Measurements from ENCODE around the gene PIK3CB. TPM values are rescaled to one million over a fixed set of nuclear protein-coding genes. Genes with fewer than 3 reads are reported as not detected.

PIK3CB gene
- total RNA-seq, 1 experiment from 2014 or later: 73.9 TPM

- intact Hi-C loops (cut with micrococcal nuclease; ENCODE audit: unreplicated experiment): no loop called here
- ChIA-PET CTCF (no interaction called here), POLR2A (no interaction called here)
- Histone ChIP-seq H3K4me1 (ENCODE audit: control insufficient read depth, insufficient read depth, low read length) (peaks cover 7% of the 10 kb centered on the region), H3K9me3 (ENCODE audit: control insufficient read depth, insufficient read depth, low read depth, low read length) (no peaks in the 10 kb centered on the region), H3K4me3 (ENCODE audit: low read depth in 2 of 2, low read length in 2 of 2) (no peak overlapping the region), H3K27me3 (ENCODE audit: control insufficient read depth, insufficient read depth, low read length) (no peaks in the 10 kb centered on the region), H3K36me3 (ENCODE audit: control insufficient read depth, insufficient read depth, low read length) (no peaks in the 10 kb centered on the region), H3K27ac (ENCODE audit: low read length) (no peak overlapping the region)
- ATAC-seq: no peak
- no peak for TF ChIP-seq REST (IDR thresholded peaks at IDR 0.05; ENCODE audit: insufficient read depth in 1 of 2, low read depth in 2 of 2, low read length in 1 of 2)
- no peak for TF ChIP-seq SIN3A (IDR thresholded peaks at IDR 0.05; ENCODE audit: borderline replicate concordance, insufficient read depth, low read depth, low read length)
- no peak for TF ChIP-seq POLR2AphosphoS5 (IDR thresholded peaks at IDR 0.05; ENCODE audit: low read depth, low read length)
- TF ChIP-seq CTCF (IDR thresholded peaks at IDR 0.05): no peak
- TF ChIP-seq TCF7L2 (IDR thresholded peaks at IDR 0.05; ENCODE audit: low read depth, low read length): no peak
- in situ Hi-C loops (cut with HindIII; ENCODE audit: low pct_unique_long_range_greater_than_20kb, low sequenced_read_pairs): no loop called here
- no TSS peak for BruUV-seq (replicated peaks)
- DNase-seq (ENCODE audit: low read depth, low spot score): no peak
Observed at GRCh38 chr3:138867996-138868395, 33.3 kb upstream of the PIK3CB start.

- no TSS peak for BruUV-seq (replicated peaks)
- H3K27ac ChIP-seq (ENCODE audit: low read length): peak overlapping the region; percentile 84
- POLR2A ChIA-PET: no interaction called here
Observed at GRCh38 chr3:138863776-138864113, 29.0 kb upstream of the PIK3CB start.

More at GRCh38 chr3:138863776-138864113, 29.0 kb upstream of the PIK3CB start:
- DNase-seq (ENCODE audit: low read depth, low spot score) (no peak), ATAC-seq (peak; percentile 18)
- CTCF ChIA-PET: interaction anchor here (1.0 kb wide), 1 partner anchor 52 kb away, joined by 3 read pairs; no protein-coding TSS in a partner anchor
- intact Hi-C loops (cut with micrococcal nuclease; ENCODE audit: unreplicated experiment): no loop called here
- Histone ChIP-seq H3K36me3 (ENCODE audit: control insufficient read depth, insufficient read depth, low read length) (no peaks in the 10 kb centered on the region), H3K27me3 (ENCODE audit: control insufficient read depth, insufficient read depth, low read length) (no peaks in the 10 kb centered on the region), H3K4me3 (ENCODE audit: low read depth in 2 of 2, low read length in 2 of 2) (no peak overlapping the region), H3K4me1 (ENCODE audit: control insufficient read depth, insufficient read depth, low read length) (peaks cover 27% of the 10 kb centered on the region), H3K9me3 (ENCODE audit: control insufficient read depth, insufficient read depth, low read depth, low read length) (no peaks in the 10 kb centered on the region)
- in situ Hi-C loops (cut with HindIII; ENCODE audit: low pct_unique_long_range_greater_than_20kb, low sequenced_read_pairs): no loop called here
- TF ChIP-seq TCF7L2 (IDR thresholded peaks at IDR 0.05; ENCODE audit: low read depth, low read length) (no peak), REST (IDR thresholded peaks at IDR 0.05; ENCODE audit: insufficient read depth in 1 of 2, low read depth in 2 of 2, low read length in 1 of 2) (no peak), CTCF (IDR thresholded peaks at IDR 0.05) (no peak), SIN3A (IDR thresholded peaks at IDR 0.05; ENCODE audit: borderline replicate concordance, insufficient read depth, low read depth, low read length) (no peak), POLR2AphosphoS5 (IDR thresholded peaks at IDR 0.05; ENCODE audit: low read depth, low read length) (no peak)
